SW 1271 (cell line): ENCODE data around the gene EPG5.
"Not testable (repeated sequence)": the region's sequence is repeated elsewhere in the genome, so short reads cannot be mapped to it uniquely, and the experiment has no call there.

Experiments
- DNase-seq, 2 experiments: peaks; one replicate each; lab custom pipeline; 2025; lab: John Stamatoyannopoulos, UW

EPG5 gene

DNA sequence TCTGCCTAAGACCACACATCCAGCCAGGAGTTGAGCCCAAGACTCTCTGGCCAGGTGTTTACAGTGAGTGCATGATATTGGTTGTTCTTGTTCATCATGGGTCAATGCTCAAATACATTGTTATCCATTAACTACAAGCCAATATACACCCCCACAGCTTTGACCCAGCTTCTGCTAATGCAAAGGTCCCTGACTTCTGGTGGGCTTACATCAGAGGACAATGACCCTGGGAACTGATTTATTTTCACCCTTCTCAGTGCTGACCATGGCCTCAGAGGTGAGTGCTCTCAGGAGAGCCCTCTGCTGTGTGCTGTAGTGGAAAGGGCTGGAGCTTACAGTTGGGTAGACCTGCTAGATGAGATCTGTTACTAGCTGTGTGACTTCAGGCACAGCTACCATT, 152.4 kb downstream of the EPG5 start:
- DNase-seq, result not testable (repeated sequence)

DNA sequence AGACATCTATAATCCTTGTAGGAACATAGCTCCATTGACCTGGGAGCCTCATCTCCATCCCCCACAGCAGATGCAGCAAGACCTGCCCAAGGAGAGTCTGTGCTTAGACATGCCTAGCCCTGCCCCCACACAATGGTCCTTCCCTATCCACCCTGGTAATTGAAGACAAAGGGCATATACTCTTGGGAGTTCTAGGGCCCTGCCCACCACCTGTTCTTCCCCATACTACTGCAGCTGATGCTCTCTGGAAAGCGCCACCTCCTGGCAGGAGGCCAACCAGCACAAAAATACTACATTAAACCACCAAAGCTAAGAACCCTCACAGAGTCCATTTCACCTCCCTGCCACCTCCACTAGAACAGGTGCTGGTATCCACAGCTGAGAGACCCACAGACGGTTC, 160.0 kb downstream of the EPG5 start:
- not testable (repeated sequence) for DNase-seq

DNA sequence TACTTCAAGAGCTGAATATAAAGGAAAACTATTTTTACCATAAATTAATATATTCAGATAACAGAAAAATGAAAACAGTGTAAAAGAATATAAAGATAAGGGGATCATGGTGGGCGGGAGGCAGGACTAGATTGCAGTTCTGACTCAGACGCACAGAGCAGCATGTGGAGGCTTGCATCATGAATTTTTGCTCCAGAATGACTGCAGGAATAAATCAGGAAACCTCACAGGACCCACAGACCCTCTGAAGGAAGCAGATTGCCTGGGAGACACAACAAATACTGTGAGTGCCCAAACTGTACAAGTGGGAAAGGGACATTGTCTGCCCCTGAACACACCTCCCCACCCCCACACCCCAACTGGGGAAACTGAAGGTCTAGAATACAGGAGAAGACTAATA, 160.9 kb downstream of the EPG5 start:
- no peak for DNase-seq

DNA sequence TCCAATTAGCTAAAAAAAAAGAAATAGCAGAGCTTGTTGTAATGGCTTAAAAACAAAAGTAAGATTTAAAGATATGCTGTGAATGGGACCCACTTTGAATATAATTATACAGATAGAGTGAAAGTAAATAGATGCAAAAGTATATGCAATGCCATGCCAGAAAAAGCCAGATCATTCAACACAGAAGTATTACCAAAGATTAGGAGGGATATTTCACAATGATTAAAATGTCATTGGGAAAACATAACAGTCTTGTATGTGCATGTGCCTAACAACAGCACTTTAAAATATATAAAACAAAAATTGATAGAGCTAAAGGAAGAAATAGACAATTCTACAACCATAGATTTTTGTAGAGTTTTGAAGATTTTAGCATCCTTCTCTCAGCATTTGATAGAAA, 161.6 kb downstream of the EPG5 start:
- DNase-seq, result no peak

DNA sequence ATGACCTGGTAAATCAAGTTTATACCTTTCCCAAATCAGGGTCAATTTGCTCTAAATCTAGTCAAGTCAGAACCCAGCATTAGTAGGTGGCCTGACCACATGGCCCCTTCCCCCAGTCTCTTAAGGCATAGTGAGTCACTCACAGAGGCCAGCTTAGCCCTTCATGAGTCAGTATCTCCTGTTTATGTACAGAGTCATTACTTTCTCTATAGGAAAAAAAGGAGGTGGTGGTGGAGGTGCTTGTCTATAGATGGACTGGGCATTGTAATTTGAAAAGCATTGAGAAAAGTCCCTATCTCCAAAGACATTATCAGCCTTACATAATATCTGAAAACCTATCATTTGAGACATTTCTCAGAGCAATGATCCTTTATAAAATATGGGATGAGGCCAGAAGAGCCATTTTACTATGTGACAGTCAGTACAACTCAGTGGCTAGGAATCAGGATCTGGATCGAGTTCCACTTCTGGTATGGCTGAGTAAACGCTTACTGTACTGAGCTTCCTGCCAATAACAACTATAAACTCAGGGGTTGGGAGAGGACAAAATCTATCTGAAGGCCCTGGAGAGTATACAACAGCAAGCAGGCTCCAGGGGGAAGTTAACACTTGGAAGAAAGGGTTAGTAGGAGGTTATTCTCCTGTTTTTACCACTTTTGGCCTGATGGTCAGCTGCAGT, 164.2 kb downstream of the EPG5 start:
- peak; percentile 70 to 91 for DNase-seq

DNA sequence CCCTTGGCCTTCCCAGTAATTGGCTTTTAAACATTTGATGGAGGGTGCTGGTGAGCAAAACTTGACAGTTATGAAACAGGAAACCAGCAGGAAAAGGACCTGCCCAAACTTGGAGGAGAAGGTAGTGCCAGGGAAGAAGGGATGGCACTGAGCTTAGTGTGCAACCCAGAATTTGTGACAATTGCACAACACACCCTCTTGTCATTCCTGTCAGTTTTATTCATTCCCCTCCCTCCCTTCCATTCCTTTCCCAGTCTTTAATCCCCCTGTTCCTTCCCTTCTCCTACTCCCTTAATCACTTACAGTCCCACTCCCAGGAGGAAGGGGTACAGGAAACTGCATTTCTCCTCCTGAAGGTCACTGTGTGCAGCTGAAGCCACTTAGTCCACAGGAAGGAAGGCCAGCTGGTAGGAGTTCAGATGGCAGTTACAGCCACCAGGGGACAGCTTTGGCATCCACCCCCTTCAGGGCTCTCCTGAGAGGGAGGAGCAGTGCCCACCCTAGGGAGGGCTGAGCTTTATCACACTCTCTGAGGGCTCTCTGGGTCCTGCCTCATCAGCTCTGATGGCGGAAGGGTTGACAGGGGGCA, 165.6 kb downstream of the EPG5 start:
- DNase-seq, result no peak
